HG02798 (cell line): ENCODE results near the gene HS6ST1.

Source experiments
- ATAC-seq: cut with Tn5 transposase; IDR thresholded peaks from one replicate; pipeline ENCODE4 v1.9.1; 2021; ENCODE audit warnings: mild to moderate bottlenecking; ENCODE audit not compliant: unreplicated experiment, poor library complexity

HS6ST1 gene

GRCh38 chr2:128285329-128285931 lies 33.2 kb downstream of the HS6ST1 start:
- ATAC-seq = no peak

DNA sequence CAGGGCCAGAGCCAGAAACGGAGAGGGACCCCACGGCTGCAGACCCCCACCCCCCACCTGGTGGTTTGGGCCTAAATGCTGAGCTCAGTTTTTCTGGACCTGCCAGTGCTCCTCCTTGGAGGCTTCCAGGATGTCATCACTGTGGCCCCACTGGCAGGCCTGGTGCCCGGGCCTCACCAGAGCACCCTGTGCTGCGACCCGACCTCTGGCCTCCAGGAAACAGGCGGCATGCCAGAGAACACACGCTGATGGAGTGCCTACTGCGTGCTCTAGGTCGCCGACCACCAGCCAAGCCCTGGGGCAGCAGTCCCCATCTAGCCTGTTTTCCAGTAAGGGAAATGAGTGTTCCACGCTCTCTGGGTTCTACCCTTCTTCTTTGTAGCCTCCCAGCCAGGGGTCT lies 33.8 kb downstream of the HS6ST1 start:
- ATAC-seq = no peak

- no peak for ATAC-seq
Measured at GRCh38 chr2:128284037-128284441, 34.6 kb downstream of the HS6ST1 start.

DNA sequence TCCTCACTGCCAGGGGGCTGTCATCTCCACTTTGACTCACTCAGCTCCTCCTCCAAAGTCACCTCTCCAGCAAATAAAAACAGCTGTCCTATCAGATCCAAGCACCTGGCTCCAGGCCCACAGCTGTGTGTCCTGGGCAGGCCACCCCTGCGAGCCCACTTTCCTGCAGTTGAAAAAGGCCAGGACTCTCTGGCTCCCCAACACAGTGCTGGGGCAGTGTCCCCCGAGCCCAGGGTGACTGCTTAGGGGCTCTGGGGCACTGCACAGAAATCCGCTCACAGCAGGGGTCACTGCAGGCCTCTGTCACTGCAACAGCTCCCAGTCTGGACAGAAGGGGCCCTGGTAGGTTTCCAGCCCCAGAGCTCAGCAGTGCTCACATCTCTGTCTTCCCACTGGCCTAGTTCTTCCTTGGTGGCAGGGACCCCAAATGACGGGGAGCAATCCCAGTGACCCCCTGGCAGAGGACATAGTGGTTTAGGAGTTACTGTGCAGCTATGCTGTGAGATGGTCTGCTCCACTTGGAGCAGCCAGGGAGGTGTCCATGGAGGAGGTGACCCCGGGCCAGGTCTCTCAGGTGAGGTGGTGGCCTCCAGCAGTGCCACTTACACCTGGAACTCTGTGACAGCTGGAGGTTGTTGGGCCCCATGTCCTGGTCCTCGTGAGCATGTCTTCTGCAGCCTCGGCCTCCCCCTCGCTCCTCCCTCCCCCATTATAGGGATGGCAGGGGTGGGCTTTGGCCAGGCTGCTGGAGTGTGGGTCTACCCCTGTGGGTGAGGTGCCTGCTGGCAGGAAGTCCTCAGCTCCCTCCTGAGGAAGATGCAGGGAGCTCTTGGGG lies 35.5 kb downstream of the HS6ST1 start:
- no peak for ATAC-seq

DNA sequence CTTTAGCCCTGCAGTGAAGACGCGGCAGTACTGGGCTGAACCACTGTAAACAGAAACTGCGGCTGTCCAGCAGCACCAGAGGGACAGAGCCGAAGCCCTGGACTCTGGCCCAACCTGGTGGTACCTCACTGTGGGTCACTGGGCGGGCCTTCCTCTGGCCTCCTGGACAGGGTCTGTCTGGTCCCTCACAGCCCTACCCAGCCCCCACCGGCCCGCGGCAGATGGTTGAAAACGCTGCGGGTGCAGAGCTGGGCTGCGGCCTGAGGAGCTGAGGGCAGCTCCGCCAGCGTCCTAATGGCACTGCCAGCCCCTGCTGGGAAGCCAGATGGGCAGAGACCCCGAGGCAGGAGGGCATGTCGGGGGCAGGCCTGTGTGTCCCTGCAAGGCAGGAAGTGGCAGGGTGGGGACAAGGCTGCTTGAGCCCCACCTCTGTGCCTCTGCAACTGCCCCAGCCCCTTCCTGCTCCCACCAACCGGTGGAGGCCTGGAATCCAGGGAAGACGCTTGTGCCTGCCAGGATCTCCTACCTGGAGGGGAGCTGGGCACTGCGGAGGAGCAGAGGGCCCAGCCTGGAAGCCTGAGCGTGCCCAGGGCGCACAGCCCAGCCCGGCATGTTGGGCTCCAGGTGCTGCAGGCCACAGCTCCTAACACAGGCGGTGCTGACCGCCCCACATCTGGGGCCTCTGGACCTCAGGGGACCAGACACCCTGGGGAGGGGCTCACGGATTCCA lies 36.3 kb downstream of the HS6ST1 start:
- ATAC-seq = no peak

GRCh38 chr2:128281852-128282245 lies 36.8 kb downstream of the HS6ST1 start:
- ATAC-seq = no peak

GRCh38 chr2:128280901-128281321 lies 37.8 kb downstream of the HS6ST1 start:
- ATAC-seq = no peak

- no peak for ATAC-seq
Measured at GRCh38 chr2:128280158-128280871, 38.4 kb downstream of the HS6ST1 start.

- ATAC-seq = no peak
Measured at GRCh38 chr2:128279786-128280157, 38.9 kb downstream of the HS6ST1 start.

GRCh38 chr2:128279009-128279408 lies 39.7 kb downstream of the HS6ST1 start:
- no peak for ATAC-seq

GRCh38 chr2:128277961-128278681 lies 40.5 kb downstream of the HS6ST1 start:
- ATAC-seq = no peak

DNA sequence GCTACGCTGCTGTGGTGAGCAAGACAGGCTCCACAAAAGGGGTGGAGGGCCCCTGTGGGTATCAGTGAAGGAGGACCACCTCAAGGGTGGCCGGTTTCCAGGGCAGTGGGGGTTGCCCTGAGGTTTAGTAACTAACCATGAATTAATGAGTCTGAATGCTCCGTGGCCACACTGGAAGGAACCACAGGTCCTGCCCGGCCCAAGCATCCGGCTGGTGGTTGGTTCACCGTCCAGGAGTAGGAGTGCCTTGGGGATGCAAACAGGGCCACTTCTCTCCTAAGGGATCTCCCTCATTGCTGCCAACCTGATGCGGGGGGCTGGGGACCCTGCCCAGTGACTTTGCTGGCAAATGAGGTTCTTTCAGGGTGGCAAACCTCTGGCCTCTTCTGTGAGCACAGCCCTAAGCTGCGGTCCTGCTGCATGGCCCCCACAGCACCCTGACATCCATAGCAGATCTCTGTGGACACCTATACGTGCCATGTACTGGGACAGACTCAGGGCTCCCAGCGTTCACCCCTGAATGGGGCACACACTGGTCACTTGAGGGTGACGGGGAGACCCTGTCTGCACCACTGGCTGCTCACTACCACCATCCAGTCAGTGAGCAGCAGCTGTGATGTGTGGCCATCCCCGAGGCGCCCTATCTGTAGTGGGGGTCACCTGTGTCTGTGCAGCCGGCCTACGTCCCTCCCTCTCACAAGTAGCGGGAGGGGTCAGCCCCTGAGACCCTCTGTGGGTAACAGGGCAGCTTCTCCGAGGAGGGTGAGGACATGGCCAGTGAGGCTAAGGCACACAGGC lies 41.6 kb downstream of the HS6ST1 start:
- ATAC-seq = no peak

DNA sequence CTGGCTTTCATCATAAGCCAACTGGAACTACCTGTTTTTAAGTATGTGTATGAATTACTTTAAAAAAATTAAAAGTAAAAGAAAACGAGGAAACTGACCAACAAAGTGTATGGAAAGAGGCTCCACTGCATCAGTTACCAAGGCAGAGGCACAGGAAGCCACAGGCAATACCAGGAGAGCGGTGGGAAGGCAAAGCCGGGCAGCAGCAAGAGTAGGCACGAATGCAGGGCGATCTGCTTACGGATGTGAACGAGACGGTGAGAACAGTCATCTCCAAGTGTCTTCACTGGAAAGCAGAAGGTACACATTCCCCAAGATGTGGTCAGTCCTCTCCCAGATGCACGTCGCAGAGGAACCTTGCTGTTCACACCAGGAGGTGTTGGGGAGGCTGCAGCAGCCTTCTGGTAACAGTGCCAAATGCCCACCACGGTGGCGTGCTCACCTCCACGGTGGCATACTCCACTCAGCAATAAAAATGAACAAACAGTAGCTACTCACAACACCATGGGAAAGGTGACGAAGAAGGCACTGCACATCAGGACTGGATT lies 43.1 kb downstream of the HS6ST1 start:
- no peak for ATAC-seq

GRCh38 chr2:128274218-128274617 lies 44.5 kb downstream of the HS6ST1 start:
- no peak for ATAC-seq

GRCh38 chr2:128273469-128274081 lies 45.1 kb downstream of the HS6ST1 start:
- ATAC-seq = no peak

DNA sequence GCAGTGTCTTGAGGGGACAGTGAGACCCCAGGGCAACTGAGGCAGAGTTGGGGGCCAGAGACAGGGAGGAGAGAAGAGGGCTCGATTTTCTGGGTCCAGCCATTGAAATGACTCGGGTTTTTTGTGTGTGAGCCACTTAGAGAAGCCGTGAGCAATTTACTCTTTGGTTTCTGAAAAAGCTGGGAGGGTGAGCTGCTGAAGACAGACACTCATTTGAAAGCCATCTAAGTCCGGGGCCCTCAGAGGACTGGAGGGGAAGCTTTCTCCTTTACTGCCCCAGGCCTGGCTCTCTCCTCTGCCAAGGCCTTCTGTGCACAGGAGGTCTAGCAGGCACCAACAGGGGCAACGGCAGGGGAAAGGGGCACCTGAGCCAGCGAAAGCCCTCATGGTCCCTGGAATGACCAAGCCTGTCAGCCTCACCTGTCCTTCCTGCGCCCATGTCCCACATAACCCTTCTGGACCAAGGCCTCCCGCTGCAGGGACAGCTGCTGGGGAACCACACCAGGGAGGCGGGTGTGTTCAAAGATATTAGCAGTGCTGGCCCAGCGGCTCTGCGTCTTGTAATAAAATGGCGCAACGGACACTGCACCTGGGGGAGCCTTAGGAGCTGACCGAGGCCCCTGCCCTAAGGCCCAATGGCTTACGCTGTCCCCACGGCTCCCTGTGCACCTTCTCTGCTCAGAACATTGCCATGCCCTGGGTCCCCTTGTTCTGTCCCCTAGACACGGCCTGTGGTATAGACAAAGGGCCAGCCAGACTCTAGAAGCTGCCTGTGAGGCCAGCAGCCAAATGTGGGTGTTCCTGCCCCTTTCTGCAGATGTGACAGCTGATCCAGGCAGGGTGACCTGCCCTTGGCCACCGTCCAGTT lies 45.8 kb downstream of the HS6ST1 start:
- no peak for ATAC-seq

DNA sequence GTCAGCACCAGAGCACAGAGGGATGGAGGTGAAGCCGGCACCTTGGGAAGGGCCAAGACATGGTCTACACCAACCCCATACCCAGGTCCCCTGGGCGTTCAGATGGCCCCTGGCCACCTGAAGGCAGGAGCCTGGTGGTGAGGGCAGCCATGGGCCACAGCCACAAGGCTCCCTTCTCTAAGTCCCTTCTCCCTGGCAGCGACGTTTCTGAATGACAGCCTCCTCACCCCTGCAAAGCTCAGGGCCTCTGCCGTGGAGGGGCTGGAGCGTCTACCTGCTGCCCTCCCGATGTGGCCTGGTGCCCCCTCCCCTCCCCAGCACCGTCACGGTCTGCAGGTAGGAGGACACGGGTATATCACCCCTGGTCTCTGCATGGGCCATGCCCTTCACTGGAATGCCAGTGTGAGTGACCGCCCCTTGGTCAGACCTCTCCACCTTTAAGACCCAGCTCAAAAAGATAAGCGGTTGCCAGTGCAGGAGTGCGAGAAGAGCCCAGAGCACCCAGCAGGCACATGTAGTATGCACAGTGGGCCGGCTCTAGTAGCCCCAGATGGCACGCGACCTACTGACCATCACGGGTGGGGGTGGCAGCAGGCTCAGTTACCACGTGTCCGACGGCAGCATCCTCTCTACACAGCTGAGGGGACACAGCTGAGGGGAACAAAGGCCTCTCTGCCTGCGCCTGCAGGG lies 46.6 kb downstream of the HS6ST1 start:
- no peak for ATAC-seq
